SJSA1 (cell line): ENCODE data around the gene C11orf71. TPM values are rescaled to one million over a fixed set of nuclear protein-coding genes. Genes with fewer than 3 reads are reported as not detected.

Experiments
- DNase-seq, 2 experiments: peaks; one replicate each; pipeline ENCODE4 v3.0.0-alpha.2; 2015 to 2020; ENCODE audit warnings: low spot score in 2 of 2, low read depth in 1 of 2
- H3K27ac ChIP-seq: fragments of 250-450 bp; sonication (Bioruptor Pico); 2 replicates; pipeline ENCODE4 v1.5.1; 2020; ENCODE audit warnings: mild to moderate bottlenecking, moderate library complexity
- H3K27me3 ChIP-seq: fragments of 250-450 bp; sonication (Bioruptor Pico); replicated peaks from 2 replicates; pipeline ENCODE4 v1.5.1; 2020; ENCODE audit warnings: mild to moderate bottlenecking, moderate library complexity
- H3K36me3 ChIP-seq: fragments of 250-450 bp; sonication (Bioruptor Pico); 2 replicates; pipeline ENCODE4 v1.5.1; 2020; ENCODE audit warnings: mild to moderate bottlenecking
- H3K4me1 ChIP-seq: fragments of 250-450 bp; sonication (Bioruptor Pico); replicated peaks from 2 replicates; pipeline ENCODE4 v1.6.1; 2021; ENCODE audit warnings: mild to moderate bottlenecking
- H3K4me3 ChIP-seq: fragments of 250-450 bp; sonication (Bioruptor Pico); 2 replicates; pipeline ENCODE4 v1.5.1; 2020; ENCODE audit warnings: mild to moderate bottlenecking
- H3K9me3 ChIP-seq: fragments of 250-450 bp; sonication (Bioruptor Pico); replicated peaks from 2 replicates; pipeline ENCODE4 v1.5.1; 2020; ENCODE audit warnings: mild to moderate bottlenecking
- total RNA-seq: library from RNA; depleted of rRNA; stranded (reverse); fragments of >200 nt; shearing (Covaris generic); gene quantifications from 2 replicates; pipeline ENCODE4 v1.2.3, GENCODE V29; 2014

C11orf71 gene
- total RNA-seq, 1 experiment from 2014 or later: 1.5 TPM

DNA sequence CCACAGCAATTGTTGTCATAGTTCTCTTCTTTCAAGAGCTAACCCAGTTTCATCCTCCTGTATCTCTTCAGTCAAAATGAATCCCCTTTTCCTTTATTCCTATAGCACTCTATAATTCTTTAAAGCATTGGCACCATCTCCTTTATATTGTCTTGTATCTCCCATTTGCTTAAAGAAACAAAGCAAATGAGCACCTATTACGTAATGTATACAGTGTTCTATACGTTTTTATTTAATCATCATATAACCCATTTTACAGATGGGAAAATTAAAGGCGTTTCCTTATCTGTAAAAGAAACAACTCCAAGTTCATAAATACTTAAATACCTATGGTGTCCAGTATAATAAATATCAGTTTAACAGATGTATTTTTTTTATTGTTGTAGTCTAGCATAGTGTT, 32.6 kb upstream of the C11orf71 start:
- H3K27ac ChIP-seq: no peak overlapping the region
- no peak for DNase-seq
- H3K4me3 ChIP-seq: no peak overlapping the region
- H3K9me3 ChIP-seq: no peaks in the 10 kb centered on the region
- no peaks in the 10 kb centered on the region for H3K27me3 ChIP-seq
- H3K36me3 ChIP-seq: no peaks in the 10 kb centered on the region
- no peaks in the 10 kb centered on the region for H3K4me1 ChIP-seq

GRCh38 chr11:114430290-114430689, 30.0 kb upstream of the C11orf71 start:
- Histone ChIP-seq H3K9me3 (no peaks in the 10 kb centered on the region), H3K4me1 (no peaks in the 10 kb centered on the region), H3K36me3 (no peaks in the 10 kb centered on the region), H3K4me3 (no peak overlapping the region), H3K27me3 (no peaks in the 10 kb centered on the region), H3K27ac (no peak overlapping the region)
- no peak for DNase-seq

GRCh38 chr11:114426280-114426679, 26.0 kb upstream of the C11orf71 start:
- DNase-seq: no peak
- Histone ChIP-seq H3K4me1 (no peaks in the 10 kb centered on the region), H3K9me3 (no peaks in the 10 kb centered on the region), H3K27me3 (no peaks in the 10 kb centered on the region), H3K36me3 (no peaks in the 10 kb centered on the region), H3K27ac (no peak overlapping the region), H3K4me3 (no peak overlapping the region)

DNA sequence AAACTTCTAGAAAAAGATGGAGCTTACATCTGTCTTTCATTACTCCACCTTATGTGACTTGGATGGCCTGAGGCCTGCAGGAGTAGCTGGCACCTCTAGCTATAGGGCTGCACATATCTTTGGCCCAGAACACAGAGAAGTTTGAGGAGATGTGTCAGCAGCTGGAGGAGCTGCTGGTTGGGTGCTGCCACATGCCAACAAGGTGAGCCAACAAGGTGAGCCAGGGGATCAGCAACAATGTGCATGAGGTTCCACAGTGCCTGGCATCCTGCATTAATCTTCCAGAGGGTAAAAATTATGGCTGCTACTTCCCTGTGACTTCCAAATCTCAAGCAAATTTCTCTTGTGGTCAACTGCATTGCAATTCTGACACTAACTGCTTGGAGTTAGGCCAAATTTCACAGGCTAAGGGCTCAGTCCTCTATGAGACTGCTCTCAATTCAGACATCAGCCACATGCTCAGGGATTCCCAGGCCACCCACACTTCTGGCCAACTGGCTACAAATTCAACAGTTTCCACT, 16.2 kb upstream of the C11orf71 start:
- no peaks in the 10 kb centered on the region; the same call in 1 of the 2 replicates for H3K4me1 ChIP-seq
- H3K27ac ChIP-seq: no peak overlapping the region
- no peak overlapping the region for H3K4me3 ChIP-seq
- DNase-seq: no peak
- H3K9me3 ChIP-seq: no peaks in the 10 kb centered on the region
- H3K27me3 ChIP-seq: no peaks in the 10 kb centered on the region
- no peaks in the 10 kb centered on the region for H3K36me3 ChIP-seq

DNA sequence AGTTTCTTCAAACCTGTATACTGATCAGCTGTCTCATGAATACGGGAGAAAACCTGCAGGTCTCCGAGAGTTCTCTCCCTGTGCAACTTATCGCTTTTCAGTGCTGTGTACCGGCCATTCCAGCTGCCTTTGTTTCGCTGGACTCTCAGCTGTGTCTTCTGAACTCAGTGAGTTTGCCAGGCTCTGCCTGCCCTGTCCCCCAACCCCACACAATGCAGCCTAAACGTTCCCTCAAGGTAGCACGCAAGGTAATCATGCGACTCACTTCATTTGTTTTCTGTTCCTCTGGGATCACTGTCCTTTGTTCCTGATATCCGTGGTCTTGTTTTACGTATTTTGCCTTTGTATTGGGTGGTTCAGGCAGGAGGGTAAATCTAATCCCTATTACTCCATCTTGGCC, 13.6 kb upstream of the C11orf71 start:
- no peak for DNase-seq
- Histone ChIP-seq H3K27ac (no peak overlapping the region), H3K36me3 (peaks cover 11% of the 10 kb centered on the region)

GRCh38 chr11:114412946-114413345, 12.6 kb upstream of the C11orf71 start:
- H3K4me3 ChIP-seq: no peak overlapping the region
- no peaks in the 10 kb centered on the region; the same call in 1 of the 2 replicates for H3K4me1 ChIP-seq
- no peak overlapping the region for H3K27ac ChIP-seq
- no peaks in the 10 kb centered on the region for H3K27me3 ChIP-seq
- no peak for DNase-seq
- peaks cover 13% of the 10 kb centered on the region for H3K36me3 ChIP-seq
- H3K9me3 ChIP-seq: no peaks in the 10 kb centered on the region

More for the DNA sequence above, 13.6 kb upstream of the C11orf71 start:
- Histone ChIP-seq H3K4me1 (no peaks in the 10 kb centered on the region; the same call in 1 of the 2 replicates), H3K9me3 (no peaks in the 10 kb centered on the region), H3K4me3 (no peak overlapping the region), H3K27me3 (no peaks in the 10 kb centered on the region)

- peaks cover 28% of the 10 kb centered on the region for H3K4me1 ChIP-seq
- H3K4me3 ChIP-seq: peak overlapping the region; percentile 71
- no peaks in the 10 kb centered on the region for H3K27me3 ChIP-seq
- H3K36me3 ChIP-seq: peaks cover 40% of the 10 kb centered on the region
- peak overlapping the region; percentile 99 for H3K27ac ChIP-seq
- DNase-seq: no peak
- no peaks in the 10 kb centered on the region for H3K9me3 ChIP-seq
Measured at GRCh38 chr11:114401311-114401710, 1.0 kb upstream of the C11orf71 start.

DNA sequence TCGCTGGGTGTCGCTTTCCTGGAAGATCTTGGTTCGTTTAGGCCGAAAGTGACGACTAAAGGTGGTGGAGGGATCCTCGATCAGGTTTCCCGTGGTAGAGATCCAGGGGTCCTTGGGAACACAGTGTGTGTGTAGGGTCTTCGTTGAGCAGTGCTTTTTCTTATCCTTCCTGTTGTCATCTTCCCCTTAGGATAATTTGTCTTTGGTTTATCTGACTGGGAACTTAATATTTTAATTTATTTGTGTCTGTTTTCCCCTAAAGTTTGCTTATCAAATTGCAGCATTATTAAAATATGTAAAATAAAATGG, 558 bp upstream of the C11orf71 start:
- H3K36me3 ChIP-seq: peaks cover 36% of the 10 kb centered on the region
- H3K27me3 ChIP-seq: no peaks in the 10 kb centered on the region
- H3K9me3 ChIP-seq: no peaks in the 10 kb centered on the region
- H3K27ac ChIP-seq: peak overlapping the region; percentile 99
- H3K4me3 ChIP-seq: peak overlapping the region; percentile 71
- no peak for DNase-seq
- H3K4me1 ChIP-seq: peaks cover 28% of the 10 kb centered on the region

GRCh38 chr11:114399490-114400215, 658 bp downstream of the C11orf71 start:
- no peaks in the 10 kb centered on the region for H3K27me3 ChIP-seq
- peak overlapping the region; percentile 71 for H3K4me3 ChIP-seq
- peak overlapping the region; percentile 99 for H3K27ac ChIP-seq
- peaks cover 27% of the 10 kb centered on the region for H3K36me3 ChIP-seq
- H3K9me3 ChIP-seq: no peaks in the 10 kb centered on the region
- DNase-seq: no peak
- H3K4me1 ChIP-seq: peaks cover 28% of the 10 kb centered on the region

DNA sequence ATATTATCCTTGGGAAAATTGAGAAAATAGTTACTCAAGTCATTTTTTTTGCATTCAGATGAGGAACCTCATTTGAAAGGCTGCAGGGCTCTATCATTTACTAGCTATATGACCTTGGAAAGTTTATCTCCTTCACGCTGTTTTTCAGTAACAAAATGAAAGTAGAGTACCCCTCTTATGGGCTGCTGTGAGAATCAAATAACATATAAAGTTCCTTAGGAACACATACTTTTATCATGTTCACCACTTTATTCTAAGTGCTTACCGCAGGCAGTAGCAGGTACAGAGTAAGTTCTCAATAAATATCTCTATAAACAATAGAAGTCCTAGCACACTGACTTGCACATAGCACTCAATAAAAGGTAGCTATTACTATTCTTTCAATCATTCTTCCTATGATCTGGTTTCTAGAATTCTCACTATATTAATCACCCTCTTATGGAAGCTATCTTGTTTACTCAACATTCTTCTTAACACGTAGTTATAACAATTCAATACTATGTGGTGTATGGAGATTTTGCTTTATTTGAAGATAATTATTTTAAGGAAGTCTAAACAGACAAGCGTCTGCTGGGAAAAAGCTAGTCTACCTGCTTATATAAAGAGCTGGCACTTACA, 1.9 kb downstream of the C11orf71 start:
- Histone ChIP-seq H3K27me3 (no peaks in the 10 kb centered on the region), H3K4me1 (peaks cover 24% of the 10 kb centered on the region), H3K9me3 (no peaks in the 10 kb centered on the region), H3K4me3 (peak overlapping the region; percentile 71), H3K36me3 (peaks cover 19% of the 10 kb centered on the region), H3K27ac (peak overlapping the region; percentile 99)
- peak in 1 of 2 experiments; percentile 37 for DNase-seq

DNA sequence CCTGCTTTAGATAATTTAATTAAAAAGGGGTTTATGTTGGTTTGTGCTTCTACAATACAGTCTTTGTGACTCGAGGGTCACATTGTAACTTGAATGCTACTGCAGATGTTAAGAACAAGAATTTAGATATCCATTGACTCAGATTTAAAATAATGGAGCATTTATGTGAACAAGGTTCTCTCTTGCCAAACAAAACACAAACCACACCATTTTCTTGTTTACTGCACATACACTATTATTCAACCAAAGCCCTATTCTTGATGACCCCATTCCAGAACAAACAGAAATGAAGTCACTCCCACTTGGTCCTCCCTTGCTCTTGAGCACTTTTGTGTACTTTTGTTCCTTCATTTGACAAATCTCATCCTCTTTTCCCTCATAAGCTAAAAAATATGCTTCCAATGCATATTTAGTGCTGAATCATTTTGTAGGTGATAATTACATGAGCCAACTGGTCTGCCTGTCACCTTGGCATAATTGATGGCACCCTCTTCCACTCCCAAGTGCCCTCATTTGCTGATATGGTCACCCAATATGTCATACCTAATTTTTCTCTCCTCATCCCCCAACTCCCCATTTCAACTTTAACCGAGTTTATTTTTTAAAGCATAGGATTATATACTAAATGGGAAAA, 2.8 kb downstream of the C11orf71 start:
- Histone ChIP-seq H3K4me3 (no peak overlapping the region), H3K27me3 (no peaks in the 10 kb centered on the region), H3K4me1 (peaks cover 24% of the 10 kb centered on the region), H3K27ac (peak overlapping the region; percentile 99), H3K36me3 (peaks cover 9% of the 10 kb centered on the region), H3K9me3 (no peaks in the 10 kb centered on the region)
- DNase-seq: peak in 1 of 2 experiments; percentile 42

DNA sequence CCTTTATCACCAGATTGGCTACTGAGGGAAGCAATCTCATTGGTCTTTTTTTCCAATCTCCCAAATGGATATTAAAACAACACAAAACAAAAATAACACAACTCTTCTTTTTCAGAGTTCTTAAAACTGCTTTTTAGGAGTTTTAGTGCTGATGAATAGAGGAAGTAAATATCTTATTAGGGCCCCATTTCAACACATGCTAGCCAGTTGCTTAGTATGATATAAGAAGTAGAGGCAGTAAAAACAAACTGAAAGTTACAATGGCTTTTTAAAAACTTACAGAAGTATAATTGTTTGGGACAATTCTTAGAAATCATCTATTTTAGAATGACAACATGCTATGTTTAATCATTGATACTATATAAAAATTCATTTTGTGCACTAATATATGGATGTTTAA, 3.4 kb downstream of the C11orf71 start:
- Histone ChIP-seq H3K27me3 (no peaks in the 10 kb centered on the region), H3K4me1 (peaks cover 24% of the 10 kb centered on the region), H3K4me3 (no peak overlapping the region), H3K36me3 (peaks cover 8% of the 10 kb centered on the region), H3K27ac (peak overlapping the region; percentile 99; the same call in 1 of the 2 replicates), H3K9me3 (no peaks in the 10 kb centered on the region)
- DNase-seq: no peak

- no peaks in the 10 kb centered on the region for H3K9me3 ChIP-seq
- H3K36me3 ChIP-seq: peaks cover 6% of the 10 kb centered on the region
- H3K4me3 ChIP-seq: no peak overlapping the region
- no peak for DNase-seq
- H3K27me3 ChIP-seq: no peaks in the 10 kb centered on the region
- H3K4me1 ChIP-seq: peaks cover 21% of the 10 kb centered on the region
- no peak overlapping the region for H3K27ac ChIP-seq
Measured at GRCh38 chr11:114395736-114396135, 4.6 kb downstream of the C11orf71 start.
